Esophagus muscularis mucosa (tissue), 4 donors: Measurements from ENCODE around the gene CALML3. TPM values are rescaled to one million over a fixed set of nuclear protein-coding genes. Genes with fewer than 3 reads are reported as not detected.

Experiments used
- DNase-seq: peaks from one replicate; pipeline ENCODE4 v3.0.0-alpha.2; 2017; ENCODE audit errors: extremely low spot score
- H3K27ac ChIP-seq, 4 donors: fragments of 200-600 bp; sonication (generic); replicated peaks in 1 of 4; 1 replicate in 3 of 4; 2 replicates in 1 of 4; pipeline ENCODE4 v1.5.1; 2016 to 2019; ENCODE audit warnings: mild to moderate bottlenecking in 1 of 4
- H3K27me3 ChIP-seq, 4 donors: fragments of 200-600 bp; sonication (generic); one replicate each; pipeline versions ENCODE4 v1.5.1 to v1.6.0; 2016 to 2019
- H3K36me3 ChIP-seq, 4 donors: fragments of 200-600 bp; sonication (generic); one replicate each; pipeline ENCODE4 v1.5.1; 2016 to 2019
- H3K4me1 ChIP-seq, 4 donors: fragments of 200-600 bp; sonication (generic); one replicate each; pipeline ENCODE4 v1.5.1; 2016 to 2019
- H3K4me3 ChIP-seq, 4 donors: fragments of 200-600 bp; sonication (generic); 1 replicate in 2 of 4; 2 replicates in 2 of 4; pipeline ENCODE4 v1.5.1; 2016 to 2019; ENCODE audit warnings: mild to moderate bottlenecking in 4 of 4, moderate library complexity in 1 of 4
- H3K9me3 ChIP-seq, 4 donors: fragments of 200-600 bp; sonication (generic); 1 replicate in 3 of 4; 2 replicates in 1 of 4; pipeline ENCODE4 v1.5.1; 2016 to 2019
- EP300 ChIP-seq: sonication (generic); formaldehyde crosslinking; IDR thresholded peaks from one replicate; pipeline ENCODE4 v1.6.1; 2017; ENCODE audit warnings: antibody characterized with exemption
- POLR2A ChIP-seq: fragments of 450-650 bp; IDR thresholded peaks from one replicate; pipeline ENCODE4 v1.6.1; 2017; ENCODE audit warnings: antibody characterized with exemption, moderate library complexity, mild to moderate bottlenecking, low read depth
- POLR2AphosphoS5 ChIP-seq, 2 donors: sonication (generic); formaldehyde crosslinking; IDR thresholded peaks; one replicate each; pipeline ENCODE4 v1.6.1; 2017; ENCODE audit warnings: antibody characterized with exemption in 2 of 2
- WGBS: methylation state at CpG from one replicate; pipeline ENCODE4 v1.1.5; 2018; 5-methylcytosine and 5-hydroxymethylcytosine counted together
- intact Hi-C: fragments of 100-400 bp; cut with DNase I; formaldehyde crosslinking; loops from one replicate; pipeline ENCODE4 v1.15.1; 2023
- total RNA-seq, 4 donors: library from RNA; depleted of rRNA; stranded (reverse); fragments of >200 nt; gene quantifications; one replicate each; pipeline versions ENCODE4 v1.1.0 to v1.2.1, GENCODE V29; 2016
- TF ChIP-seq, protein P1 (sequence below), 3 experiments: fragments of 200-600 bp in 2 of 3; fragments of 450-650 bp in 1 of 3; sonication (generic) in 2 of 3; IDR thresholded peaks; one replicate each; pipeline ENCODE4 v1.5.1; 2017 to 2019; ENCODE audit warnings: antibody characterized with exemption in 3 of 3, mild to moderate bottlenecking in 2 of 3, moderate library complexity in 1 of 3

CALML3 gene
- total RNA-seq, 4 donors from 2014 or later, result not detected

DNA sequence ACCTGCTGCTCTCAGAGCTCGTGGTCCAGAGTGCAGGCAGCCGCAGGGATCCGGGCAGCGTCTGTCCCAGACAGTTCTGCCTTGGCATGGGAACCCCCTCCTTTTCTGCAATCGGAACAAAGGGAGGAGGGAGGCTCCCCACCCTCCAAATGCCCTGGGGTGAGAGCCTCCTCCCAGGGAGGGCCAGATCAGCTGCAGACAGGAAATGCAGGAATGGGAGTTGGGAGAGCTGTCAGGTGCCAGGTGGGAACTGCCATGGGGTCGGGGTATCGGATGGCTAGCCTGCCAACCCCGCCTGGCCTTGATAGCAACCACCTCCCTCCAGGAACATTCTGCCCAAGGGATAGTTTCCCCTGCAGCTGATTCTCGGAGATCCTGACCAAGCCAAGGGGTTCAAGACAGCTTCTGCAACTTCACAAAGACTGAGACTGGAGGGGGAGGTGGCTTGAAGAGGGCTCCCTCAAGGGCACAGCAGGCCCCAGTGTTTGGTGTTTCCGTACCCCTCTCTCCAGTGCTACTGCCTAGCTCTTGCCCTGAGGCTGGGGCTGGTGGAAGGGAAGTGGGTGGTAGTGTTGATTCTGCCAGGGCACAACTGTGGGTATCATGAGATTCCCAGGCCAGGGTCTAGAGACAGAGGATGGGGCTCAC, 25.1 kb upstream of the CALML3 start, which contains the start of gene CALML5:
Gene CALML5, minus strand, starts transcription at position 78 of the 648 bp plus-strand sequence. CDS start 132 bp downstream, outside the sequence.
- Histone ChIP-seq H3K4me1 (no peaks in the 10 kb centered on the region), H3K36me3 (no peaks in the 10 kb centered on the region), H3K27me3 (no peaks in the 10 kb centered on the region), H3K9me3 (no peaks in the 10 kb centered on the region), H3K27ac (no peak within 1 kb of the TSS), H3K4me3 (no peak within 1 kb of the TSS)
- no peak for TF ChIP-seq POLR2A
- no peak for TF ChIP-seq POLR2AphosphoS5 (IDR thresholded peaks at IDR 0.05)
- TF ChIP-seq, protein P1, sequence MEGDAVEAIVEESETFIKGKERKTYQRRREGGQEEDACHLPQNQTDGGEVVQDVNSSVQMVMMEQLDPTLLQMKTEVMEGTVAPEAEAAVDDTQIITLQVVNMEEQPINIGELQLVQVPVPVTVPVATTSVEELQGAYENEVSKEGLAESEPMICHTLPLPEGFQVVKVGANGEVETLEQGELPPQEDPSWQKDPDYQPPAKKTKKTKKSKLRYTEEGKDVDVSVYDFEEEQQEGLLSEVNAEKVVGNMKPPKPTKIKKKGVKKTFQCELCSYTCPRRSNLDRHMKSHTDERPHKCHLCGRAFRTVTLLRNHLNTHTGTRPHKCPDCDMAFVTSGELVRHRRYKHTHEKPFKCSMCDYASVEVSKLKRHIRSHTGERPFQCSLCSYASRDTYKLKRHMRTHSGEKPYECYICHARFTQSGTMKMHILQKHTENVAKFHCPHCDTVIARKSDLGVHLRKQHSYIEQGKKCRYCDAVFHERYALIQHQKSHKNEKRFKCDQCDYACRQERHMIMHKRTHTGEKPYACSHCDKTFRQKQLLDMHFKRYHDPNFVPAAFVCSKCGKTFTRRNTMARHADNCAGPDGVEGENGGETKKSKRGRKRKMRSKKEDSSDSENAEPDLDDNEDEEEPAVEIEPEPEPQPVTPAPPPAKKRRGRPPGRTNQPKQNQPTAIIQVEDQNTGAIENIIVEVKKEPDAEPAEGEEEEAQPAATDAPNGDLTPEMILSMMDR (IDR thresholded peaks at IDR 0.05), result no peak
- TF ChIP-seq EP300, result no peak
- intact Hi-C loops, result no loop called here
- WGBS, result 90% methylated on average over 9 of the region's 10 CpGs
- DNase-seq, result no peak

DNA sequence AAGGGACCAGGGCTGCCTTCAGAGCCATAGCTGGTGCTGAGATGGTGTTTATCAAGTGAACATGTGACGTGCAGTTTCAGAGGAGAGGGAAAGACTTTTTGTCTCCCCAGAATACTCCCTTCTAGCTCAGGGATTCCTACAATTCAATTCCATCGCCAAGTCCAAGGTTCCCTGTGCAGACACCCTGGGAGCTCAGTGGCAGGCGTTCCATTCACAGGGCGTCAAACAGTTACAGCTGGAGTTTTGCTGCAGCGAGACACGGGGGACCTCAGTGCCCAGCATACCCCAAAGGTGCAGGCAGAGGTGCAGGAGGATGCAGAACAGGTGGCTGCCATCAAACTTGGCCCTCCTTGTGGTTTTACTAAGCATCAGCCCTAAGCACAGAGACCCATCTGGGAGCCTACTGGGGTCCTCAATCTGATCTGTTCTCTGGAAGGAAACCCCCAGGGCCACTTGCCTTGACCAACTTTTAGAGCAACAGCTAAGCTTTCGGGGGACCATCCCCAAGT, 24.5 kb upstream of the CALML3 start:
- WGBS, result 88% methylated on average over 7 of the region's 7 CpGs
- H3K9me3 ChIP-seq, result no peaks in the 10 kb centered on the region
- intact Hi-C loops, result no loop called here
- H3K36me3 ChIP-seq, result no peaks in the 10 kb centered on the region
- TF ChIP-seq, protein P1 (IDR thresholded peaks at IDR 0.05), result no peak
- TF ChIP-seq EP300, result no peak
- TF ChIP-seq POLR2AphosphoS5 (IDR thresholded peaks at IDR 0.05), result no peak
- TF ChIP-seq POLR2A, result no peak
- no peak for DNase-seq
- no peaks in the 10 kb centered on the region for H3K27me3 ChIP-seq
- H3K27ac ChIP-seq, result no peak overlapping the region
- H3K4me3 ChIP-seq, result no peak overlapping the region
- H3K4me1 ChIP-seq, result peaks cover 0 to 2% (median under 1%) of the 10 kb centered on the region in 4 donors

DNA sequence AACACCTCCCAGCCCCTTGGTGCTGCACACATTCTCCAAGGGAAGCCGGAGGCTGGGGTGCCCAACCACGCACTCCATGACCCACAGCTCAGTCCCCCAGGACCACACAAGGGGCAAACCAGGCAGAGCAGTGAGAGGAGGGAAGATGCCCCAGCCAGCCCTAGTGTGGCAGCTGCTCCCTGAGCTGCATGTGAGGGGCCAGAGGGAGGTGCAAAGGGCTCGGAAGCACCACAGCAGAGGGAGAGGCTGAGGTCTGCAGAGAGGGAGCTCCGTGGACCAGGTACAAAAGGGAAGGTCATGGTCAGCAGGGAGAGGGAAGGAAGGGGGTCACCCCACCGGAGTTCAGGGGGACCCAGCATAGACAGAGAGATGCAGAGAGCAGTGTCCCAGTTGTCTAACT, 23.9 kb upstream of the CALML3 start:
- Histone ChIP-seq H3K4me1 (peaks cover 0 to 8% (median 5%) of the 10 kb centered on the region in 4 donors), H3K27ac (no peak overlapping the region), H3K9me3 (no peaks in the 10 kb centered on the region), H3K36me3 (no peaks in the 10 kb centered on the region), H3K4me3 (no peak overlapping the region), H3K27me3 (no peaks in the 10 kb centered on the region)
- WGBS, result 84% methylated on average over 5 of the region's 5 CpGs
- no peak for DNase-seq
- intact Hi-C loops, result no loop called here
- TF ChIP-seq POLR2AphosphoS5 (IDR thresholded peaks at IDR 0.05) (no peak), EP300 (no peak), POLR2A (no peak)
- TF ChIP-seq, protein P1 (IDR thresholded peaks at IDR 0.05), result no peak

DNA sequence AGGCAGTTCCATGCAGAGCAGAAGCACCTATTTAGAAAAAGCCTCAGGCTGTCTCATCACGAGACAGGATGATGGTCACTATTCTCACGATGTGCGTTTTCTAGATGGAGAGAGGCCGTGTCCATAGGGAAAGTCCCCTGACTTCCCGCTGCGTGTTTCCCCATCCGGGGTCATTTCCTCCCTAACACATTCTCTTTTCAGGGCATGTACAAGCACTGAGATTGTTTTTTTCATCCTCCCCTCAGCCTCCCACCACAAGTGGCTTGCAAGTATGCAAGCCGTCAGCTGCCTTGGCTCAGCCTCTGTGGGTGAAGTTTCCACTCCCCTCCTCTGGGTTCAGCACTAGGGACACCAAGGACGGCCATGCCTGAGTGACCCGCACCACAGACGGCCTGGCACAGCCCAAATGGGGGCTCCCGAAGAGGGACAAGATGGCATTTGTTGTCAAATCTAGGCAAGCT, 22.7 kb upstream of the CALML3 start:
- TF ChIP-seq POLR2AphosphoS5 (IDR thresholded peaks at IDR 0.05) (no peak), POLR2A (no peak), EP300 (no peak)
- TF ChIP-seq, protein P1 (IDR thresholded peaks at IDR 0.05), result no peak
- Histone ChIP-seq H3K27ac (no peak overlapping the region), H3K4me3 (no peak overlapping the region), H3K36me3 (no peaks in the 10 kb centered on the region), H3K4me1 (peaks cover 0 to 20% (median 17%) of the 10 kb centered on the region in 4 donors), H3K9me3 (no peaks in the 10 kb centered on the region), H3K27me3 (no peaks in the 10 kb centered on the region)
- DNase-seq, result no peak
- intact Hi-C loops, result no loop called here
- 79% methylated on average over 10 of the region's 12 CpGs for WGBS
